Muscle layer of colon (tissue), 2 donors: ENCODE results near the gene LINGO1.

Experiments
- H3K27ac ChIP-seq: one replicate; pipeline ENCODE4 v1.7.0; 2013; ENCODE audit warnings: low read depth, mild to moderate bottlenecking, low read length, moderate library complexity
- H3K27me3 ChIP-seq, 2 donors: one replicate each; pipeline ENCODE4 v1.7.0; 2013; ENCODE audit warnings: low read length in 2 of 2, mild to moderate bottlenecking in 2 of 2; ENCODE audit not compliant: insufficient read depth in 2 of 2, control insufficient read depth in 1 of 2
- H3K36me3 ChIP-seq: one replicate; pipeline ENCODE4 v1.7.0; 2013; ENCODE audit warnings: mild to moderate bottlenecking, low read length; ENCODE audit not compliant: insufficient read depth
- H3K4me1 ChIP-seq: one replicate; pipeline ENCODE4 v1.7.0; 2013; ENCODE audit warnings: mild to moderate bottlenecking, low read length; ENCODE audit not compliant: insufficient read depth
- H3K4me3 ChIP-seq, 2 donors: one replicate each; pipeline ENCODE4 v1.7.0; 2013; ENCODE audit warnings: low read length in 2 of 2, low read depth in 1 of 2, mild to moderate bottlenecking in 1 of 2, moderate library complexity in 1 of 2
- H3K9ac ChIP-seq: one replicate; pipeline ENCODE4 v1.7.0; 2013; ENCODE audit warnings: low read length
- H3K9me3 ChIP-seq: one replicate; pipeline ENCODE4 v1.7.0; 2013; ENCODE audit warnings: mild to moderate bottlenecking, low read length
- donor health status: abdominal sarcoma.
- donor health status: Adenocarcinoma of cecum.

LINGO1 gene, protein sequence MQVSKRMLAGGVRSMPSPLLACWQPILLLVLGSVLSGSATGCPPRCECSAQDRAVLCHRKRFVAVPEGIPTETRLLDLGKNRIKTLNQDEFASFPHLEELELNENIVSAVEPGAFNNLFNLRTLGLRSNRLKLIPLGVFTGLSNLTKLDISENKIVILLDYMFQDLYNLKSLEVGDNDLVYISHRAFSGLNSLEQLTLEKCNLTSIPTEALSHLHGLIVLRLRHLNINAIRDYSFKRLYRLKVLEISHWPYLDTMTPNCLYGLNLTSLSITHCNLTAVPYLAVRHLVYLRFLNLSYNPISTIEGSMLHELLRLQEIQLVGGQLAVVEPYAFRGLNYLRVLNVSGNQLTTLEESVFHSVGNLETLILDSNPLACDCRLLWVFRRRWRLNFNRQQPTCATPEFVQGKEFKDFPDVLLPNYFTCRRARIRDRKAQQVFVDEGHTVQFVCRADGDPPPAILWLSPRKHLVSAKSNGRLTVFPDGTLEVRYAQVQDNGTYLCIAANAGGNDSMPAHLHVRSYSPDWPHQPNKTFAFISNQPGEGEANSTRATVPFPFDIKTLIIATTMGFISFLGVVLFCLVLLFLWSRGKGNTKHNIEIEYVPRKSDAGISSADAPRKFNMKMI

GRCh38 chr15:77632534-77633133 lies at the start of gene LINGO1:
LINGO1 (minus strand) TSS chr15:77632912; CDS start chr15:77632315, 597 bp downstream.
- Histone ChIP-seq H3K9ac (no peak within 1 kb of the TSS), H3K9me3 (no peaks in the 10 kb centered on the region), H3K27me3 (peaks cover 24 to 58% of the 10 kb centered on the region in 2 donors)

GRCh38 chr15:77681362-77681761 lies 48.6 kb upstream of the LINGO1 start:
- Histone ChIP-seq H3K4me3 (no peak overlapping the region), H3K9ac (no peak overlapping the region), H3K9me3 (no peaks in the 10 kb centered on the region)

More at GRCh38 chr15:77632534-77633133, at the start of gene LINGO1:
- Histone ChIP-seq H3K4me1 (peaks cover 15% of the 10 kb centered on the region), H3K4me3 (peak within 1 kb of the TSS; percentile 53 to 62), H3K36me3 (no peaks in the 10 kb centered on the region), H3K27ac (no peak within 1 kb of the TSS)

DNA sequence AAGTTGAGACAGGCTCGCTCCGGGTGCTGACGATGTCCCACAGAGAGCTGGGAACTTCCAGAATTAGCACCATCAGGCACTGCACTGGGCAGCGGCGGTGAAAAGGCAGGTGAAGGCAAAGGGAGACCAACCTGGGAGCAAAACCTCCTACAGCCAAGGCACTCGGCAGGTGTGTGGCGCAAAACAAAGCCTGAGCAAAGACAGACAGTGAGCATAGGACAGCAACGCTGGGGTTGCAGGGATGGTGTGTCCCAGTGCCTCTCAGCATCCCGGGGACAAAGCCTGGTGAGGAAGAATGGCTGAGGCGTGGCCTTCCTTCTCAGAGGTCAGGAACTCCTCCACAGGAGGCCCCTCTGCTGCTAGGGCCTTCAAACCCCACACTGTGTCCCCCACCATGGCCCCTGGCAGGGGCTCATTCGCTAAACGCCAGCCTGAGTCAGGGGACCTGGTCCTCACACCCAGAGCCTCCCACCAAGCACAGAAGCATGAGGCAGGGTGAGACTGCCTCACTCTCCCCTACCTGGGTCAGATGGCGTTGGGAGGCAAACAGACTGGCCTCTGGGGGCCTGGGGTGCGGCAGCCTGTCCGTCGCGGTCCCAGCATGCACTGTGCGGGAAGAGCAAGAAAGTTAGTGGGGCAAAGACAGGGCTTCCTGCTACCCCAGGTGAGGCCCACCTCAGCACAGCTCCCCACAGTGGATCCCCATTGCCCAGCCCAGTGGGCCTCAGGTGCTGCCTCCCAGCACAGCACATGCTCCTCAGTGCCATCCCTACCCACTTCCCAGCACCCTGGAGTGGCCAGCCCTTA lies 44.1 kb upstream of the LINGO1 start:
- H3K4me3 ChIP-seq, result no peak overlapping the region
- no peak overlapping the region for H3K9ac ChIP-seq
- H3K36me3 ChIP-seq, result no peaks in the 10 kb centered on the region
- H3K27me3 ChIP-seq, result no peaks in the 10 kb centered on the region
- H3K9me3 ChIP-seq, result no peaks in the 10 kb centered on the region
- no peaks in the 10 kb centered on the region for H3K4me1 ChIP-seq
- H3K27ac ChIP-seq, result no peak overlapping the region

More at GRCh38 chr15:77681362-77681761, 48.6 kb upstream of the LINGO1 start:
- H3K4me1 ChIP-seq, result no peaks in the 10 kb centered on the region
- H3K27me3 ChIP-seq, result peaks cover 0 to 11% of the 10 kb centered on the region in 2 donors
- H3K36me3 ChIP-seq, result no peaks in the 10 kb centered on the region
- H3K27ac ChIP-seq, result no peak overlapping the region

- H3K9ac ChIP-seq, result no peak overlapping the region
- H3K9me3 ChIP-seq, result no peaks in the 10 kb centered on the region
- peaks cover 0 to 3% of the 10 kb centered on the region in 2 donors for H3K27me3 ChIP-seq
- no peak overlapping the region for H3K4me3 ChIP-seq
- H3K4me1 ChIP-seq, result no peaks in the 10 kb centered on the region
- no peaks in the 10 kb centered on the region for H3K36me3 ChIP-seq
- no peak overlapping the region for H3K27ac ChIP-seq
Measured at GRCh38 chr15:77675806-77676415, 43.2 kb upstream of the LINGO1 start.

- H3K4me1 ChIP-seq, result no peaks in the 10 kb centered on the region
- H3K27me3 ChIP-seq, result peaks cover 0 to 10% of the 10 kb centered on the region in 2 donors
- H3K4me3 ChIP-seq, result no peak overlapping the region
Measured at GRCh38 chr15:77674327-77674726, 41.6 kb upstream of the LINGO1 start.

GRCh38 chr15:77673866-77674265 lies 41.2 kb upstream of the LINGO1 start:
- Histone ChIP-seq H3K4me3 (no peak overlapping the region), H3K27me3 (peaks cover 0 to 14% of the 10 kb centered on the region in 2 donors), H3K9me3 (no peaks in the 10 kb centered on the region), H3K9ac (no peak overlapping the region), H3K27ac (no peak overlapping the region), H3K4me1 (no peaks in the 10 kb centered on the region), H3K36me3 (no peaks in the 10 kb centered on the region)

More at GRCh38 chr15:77674327-77674726, 41.6 kb upstream of the LINGO1 start:
- H3K27ac ChIP-seq, result no peak overlapping the region
- no peaks in the 10 kb centered on the region for H3K9me3 ChIP-seq
- no peak overlapping the region for H3K9ac ChIP-seq
- no peaks in the 10 kb centered on the region for H3K36me3 ChIP-seq

DNA sequence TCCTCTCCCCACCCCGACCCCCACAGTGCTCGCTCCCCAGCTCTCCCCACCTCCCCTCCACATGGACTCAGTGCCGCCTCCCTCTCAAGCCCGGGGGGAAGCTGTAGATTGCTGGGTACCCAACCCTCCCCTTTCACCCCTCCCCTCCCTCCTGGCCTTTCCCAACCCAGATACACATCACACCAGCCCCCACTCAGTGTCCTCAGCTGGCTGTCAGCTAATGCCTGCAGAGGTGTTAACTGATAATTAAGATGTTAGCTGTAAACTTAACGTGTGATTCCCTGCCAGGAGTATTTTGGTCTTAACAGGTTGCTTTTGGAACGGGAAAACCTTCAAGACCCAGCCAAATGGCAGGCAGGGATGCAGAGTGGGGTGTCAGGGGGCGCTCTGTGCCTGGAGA lies 39.4 kb upstream of the LINGO1 start:
- no peaks in the 10 kb centered on the region for H3K4me1 ChIP-seq
- no peaks in the 10 kb centered on the region for H3K9me3 ChIP-seq
- H3K27ac ChIP-seq, result no peak overlapping the region
- no peak overlapping the region for H3K9ac ChIP-seq
- no peaks in the 10 kb centered on the region for H3K36me3 ChIP-seq
- peaks cover 0 to 16% of the 10 kb centered on the region in 2 donors for H3K27me3 ChIP-seq
- no peak overlapping the region for H3K4me3 ChIP-seq

- peaks cover 0 to 19% of the 10 kb centered on the region in 2 donors for H3K27me3 ChIP-seq
- H3K9me3 ChIP-seq, result no peaks in the 10 kb centered on the region
- no peak overlapping the region for H3K9ac ChIP-seq
- no peak overlapping the region for H3K4me3 ChIP-seq
- H3K36me3 ChIP-seq, result no peaks in the 10 kb centered on the region
- no peak overlapping the region for H3K27ac ChIP-seq
- H3K4me1 ChIP-seq, result no peaks in the 10 kb centered on the region
Measured at GRCh38 chr15:77671362-77672056, 38.8 kb upstream of the LINGO1 start.

GRCh38 chr15:77670558-77671361 lies 38.0 kb upstream of the LINGO1 start:
- no peak overlapping the region for H3K27ac ChIP-seq
- H3K36me3 ChIP-seq, result no peaks in the 10 kb centered on the region
- H3K27me3 ChIP-seq, result peaks cover 0 to 19% of the 10 kb centered on the region in 2 donors
- H3K4me3 ChIP-seq, result no peak overlapping the region
- H3K4me1 ChIP-seq, result no peaks in the 10 kb centered on the region
- no peaks in the 10 kb centered on the region for H3K9me3 ChIP-seq
- H3K9ac ChIP-seq, result no peak overlapping the region

- Histone ChIP-seq H3K9ac (no peak overlapping the region), H3K27me3 (peaks cover 0 to 19% of the 10 kb centered on the region in 2 donors)
Measured at GRCh38 chr15:77669896-77670295, 37.2 kb upstream of the LINGO1 start.

More at GRCh38 chr15:77669896-77670295, 37.2 kb upstream of the LINGO1 start:
- no peak overlapping the region for H3K4me3 ChIP-seq
- H3K36me3 ChIP-seq, result no peaks in the 10 kb centered on the region
- H3K4me1 ChIP-seq, result no peaks in the 10 kb centered on the region
- H3K9me3 ChIP-seq, result no peaks in the 10 kb centered on the region
- H3K27ac ChIP-seq, result no peak overlapping the region
